Adrenal gland (tissue), 12 donors: ENCODE results near the gene GTPBP1. TPM values are rescaled to one million over a fixed set of nuclear protein-coding genes. Genes with fewer than 3 reads are reported as not detected.

Experiments
- DNase-seq, 7 donors: peaks; one replicate each; pipeline ENCODE4 v3.0.0-alpha.2; 2019 to 2020
- H3K27ac ChIP-seq, 5 donors: fragments of 200-600 bp; sonication (generic) in 4 of 5; 1 replicate in 3 of 5; 2 replicates in 2 of 5; pipeline versions ENCODE4 v1.5.1 to v1.8.0; 2016 to 2020; ENCODE audit warnings: mild to moderate bottlenecking in 1 of 5
- H3K27me3 ChIP-seq: fragments of 200-600 bp; 2 replicates; pipeline ENCODE4 v1.8.0; 2021
- H3K36me3 ChIP-seq, 2 donors: fragments of 200-600 bp; replicated peaks in 1 of 2; 1 replicate in 1 of 2; 2 replicates in 1 of 2; pipeline versions ENCODE4 v1.5.1 to v1.8.0; 2018 to 2022
- H3K4me1 ChIP-seq, 2 donors: fragments of 200-600 bp; replicated peaks in 1 of 2; 1 replicate in 1 of 2; 2 replicates in 1 of 2; pipeline versions ENCODE4 v1.5.1 to v1.8.0; 2018 to 2021
- H3K4me3 ChIP-seq, 4 donors: fragments of 200-600 bp; sonication (generic) in 3 of 4; one replicate each; pipeline ENCODE4 v1.5.1; 2016 to 2018
- H3K9me3 ChIP-seq, 3 donors: fragments of 200-600 bp; sonication (generic) in 1 of 3; replicated peaks in 1 of 3; 1 replicate in 2 of 3; 2 replicates in 1 of 3; pipeline versions ENCODE4 v1.5.1 to v1.8.0; 2016 to 2021
- POLR2A ChIP-seq, 2 donors: fragments of 450-650 bp; IDR thresholded peaks; one replicate each; pipeline ENCODE4 v1.6.1; 2017; ENCODE audit warnings: antibody characterized with exemption in 2 of 2, mild to moderate bottlenecking in 2 of 2, moderate library complexity in 1 of 2
- WGBS, 4 donors: extraction: QIAGEN DNeasy Blood & Tissue Kit in 2 of 4; methylation state at CpG; one replicate each; pipeline versions ENCODE4 v1.1.5 to v1.1.7; 2013 to 2017; 5-methylcytosine and 5-hydroxymethylcytosine counted together
- intact Hi-C, 2 donors: fragments of 100-400 bp; cut with DNase I; formaldehyde crosslinking; loops; one replicate each; pipeline versions ENCODE4 v1.14.1 to v1.15.0; 2022 to 2023
- polyA plus RNA-seq, 3 donors: library from polyadenylated mRNA; stranded (reverse); fragments of 200-250 nt in 2 of 3; fragments of 350-450 nt in 1 of 3; fragmentation: Illumina TruSeq in 1 of 3; extraction: RNeasy Lipid Tissue Mini Kit (QIAGEN cat#74804) in 1 of 3; gene quantifications; one replicate each; pipeline ENCODE4 v1.2.3, GENCODE V29; 2013 to 2014
- total RNA-seq, 9 donors: library from RNA; depleted of rRNA in 4 of 9; stranded (reverse); fragments of >200 nt in 4 of 9; fragments of 120-200 nt in 1 of 9; fragmentation: NEBNext Ultra II Directional in 1 of 9; extraction: Animal tissue kit (Norgen Biotek cat#: 25700) in 1 of 9; gene quantifications; one replicate each; pipeline versions ENCODE4 v1.1.0 to v1.2.4, GENCODE V29; 2013 to 2023
- TF ChIP-seq, protein P1 (sequence below), 6 experiments: fragments of 450-650 bp in 4 of 6; fragments of 200-600 bp in 2 of 6; sonication (generic) in 1 of 6; IDR thresholded peaks; 1 replicate in 5 of 6; 2 replicates in 1 of 6; pipeline versions ENCODE4 v1.5.1 to v1.8.0; 2016 to 2021; ENCODE audit warnings: antibody characterized with exemption in 6 of 6, mild to moderate bottlenecking in 2 of 6, moderate library complexity in 1 of 6
- donor health status: healthy with polysubstance abuse.
- donor health status: Bipolar disorder and iron deficiency.
- donor health status: DM: yes; HTN: yes; CAD: no.
- donor health status: DM: no; HTN: no; CAD: no.
- donor health status: DM: no; HTN: no; CAD: no.
- donor health status: DM: yes; HTN: yes; CAD: no.

The GTPBP1 gene
- total and polyA plus RNA-seq, 12 donors: 14.0 to 56.9 (median 37.0) TPM

DNA sequence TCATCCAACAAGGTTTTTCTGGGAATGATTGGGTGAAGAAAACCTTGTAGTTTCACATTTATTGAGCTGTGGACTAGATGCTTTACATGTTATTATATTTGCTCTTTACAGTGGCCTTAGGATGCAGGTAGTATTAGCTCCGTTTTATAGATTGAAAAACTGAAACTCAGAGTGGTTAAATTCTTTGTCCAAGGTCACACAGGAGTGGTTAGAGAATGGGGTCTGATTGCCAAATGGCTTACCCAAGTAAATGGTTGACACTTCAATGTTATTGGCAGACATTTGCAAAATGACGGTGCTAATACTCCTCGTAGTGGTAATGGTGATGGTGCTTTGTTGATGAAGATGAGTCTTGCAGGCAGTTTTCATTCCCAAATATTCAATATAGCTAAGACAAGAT lies 2.2 kb downstream of the GTPBP1 start:
- intact Hi-C loops: no loop called here
- peaks cover 15 to 32% of the 10 kb centered on the region in 2 donors for H3K4me1 ChIP-seq
- WGBS, 4 donors: 54 to 80% (median 69%) methylated on average over 3 of the region's 3 CpGs

DNA sequence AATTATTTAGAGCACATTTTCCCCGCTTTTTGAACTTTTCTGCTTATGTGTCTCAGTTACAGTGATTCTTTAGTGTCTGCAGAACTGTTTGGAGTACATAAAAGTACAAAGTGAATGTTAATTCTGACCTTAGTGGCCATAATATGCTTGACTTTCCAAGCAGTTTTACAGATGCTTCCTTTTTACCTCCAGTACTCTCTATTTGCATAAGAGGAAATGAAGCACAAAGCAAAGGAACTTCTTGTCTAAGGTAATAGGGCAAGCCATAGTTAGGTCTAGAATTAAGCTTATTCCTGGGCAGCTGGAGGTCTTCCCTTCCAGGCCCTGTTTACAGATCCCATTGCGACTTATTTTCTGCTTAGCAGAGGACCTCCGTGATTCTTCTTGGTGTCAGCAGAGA lies 3.6 kb downstream of the GTPBP1 start:
- intact Hi-C loops: no loop called here
- H3K27me3 ChIP-seq: no peaks in the 10 kb centered on the region
- H3K9me3 ChIP-seq: no peaks in the 10 kb centered on the region
- no peak for TF ChIP-seq POLR2A (IDR thresholded peaks at IDR 0.05)
- TF ChIP-seq, protein P1, sequence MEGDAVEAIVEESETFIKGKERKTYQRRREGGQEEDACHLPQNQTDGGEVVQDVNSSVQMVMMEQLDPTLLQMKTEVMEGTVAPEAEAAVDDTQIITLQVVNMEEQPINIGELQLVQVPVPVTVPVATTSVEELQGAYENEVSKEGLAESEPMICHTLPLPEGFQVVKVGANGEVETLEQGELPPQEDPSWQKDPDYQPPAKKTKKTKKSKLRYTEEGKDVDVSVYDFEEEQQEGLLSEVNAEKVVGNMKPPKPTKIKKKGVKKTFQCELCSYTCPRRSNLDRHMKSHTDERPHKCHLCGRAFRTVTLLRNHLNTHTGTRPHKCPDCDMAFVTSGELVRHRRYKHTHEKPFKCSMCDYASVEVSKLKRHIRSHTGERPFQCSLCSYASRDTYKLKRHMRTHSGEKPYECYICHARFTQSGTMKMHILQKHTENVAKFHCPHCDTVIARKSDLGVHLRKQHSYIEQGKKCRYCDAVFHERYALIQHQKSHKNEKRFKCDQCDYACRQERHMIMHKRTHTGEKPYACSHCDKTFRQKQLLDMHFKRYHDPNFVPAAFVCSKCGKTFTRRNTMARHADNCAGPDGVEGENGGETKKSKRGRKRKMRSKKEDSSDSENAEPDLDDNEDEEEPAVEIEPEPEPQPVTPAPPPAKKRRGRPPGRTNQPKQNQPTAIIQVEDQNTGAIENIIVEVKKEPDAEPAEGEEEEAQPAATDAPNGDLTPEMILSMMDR (IDR thresholded peaks at IDR 0.05): no peak
- WGBS, 4 donors: 72 to 89% (median 87%) methylated on average over 3 of the region's 3 CpGs
- H3K4me3 ChIP-seq: no peak overlapping the region
- no peak overlapping the region for H3K27ac ChIP-seq
- peaks cover 15 to 32% of the 10 kb centered on the region in 2 donors for H3K4me1 ChIP-seq
- no peaks in the 10 kb centered on the region for H3K36me3 ChIP-seq
- no peak for DNase-seq

More for the DNA sequence above, 2.2 kb downstream of the GTPBP1 start:
- no peaks in the 10 kb centered on the region for H3K27me3 ChIP-seq
- no peak overlapping the region for H3K27ac ChIP-seq
- no peaks in the 10 kb centered on the region for H3K36me3 ChIP-seq
- H3K4me3 ChIP-seq: no peak overlapping the region
- TF ChIP-seq POLR2A (IDR thresholded peaks at IDR 0.05): no peak
- TF ChIP-seq, protein P1 (IDR thresholded peaks at IDR 0.05): no peak
- no peak for DNase-seq
- no peaks in the 10 kb centered on the region for H3K9me3 ChIP-seq

DNA sequence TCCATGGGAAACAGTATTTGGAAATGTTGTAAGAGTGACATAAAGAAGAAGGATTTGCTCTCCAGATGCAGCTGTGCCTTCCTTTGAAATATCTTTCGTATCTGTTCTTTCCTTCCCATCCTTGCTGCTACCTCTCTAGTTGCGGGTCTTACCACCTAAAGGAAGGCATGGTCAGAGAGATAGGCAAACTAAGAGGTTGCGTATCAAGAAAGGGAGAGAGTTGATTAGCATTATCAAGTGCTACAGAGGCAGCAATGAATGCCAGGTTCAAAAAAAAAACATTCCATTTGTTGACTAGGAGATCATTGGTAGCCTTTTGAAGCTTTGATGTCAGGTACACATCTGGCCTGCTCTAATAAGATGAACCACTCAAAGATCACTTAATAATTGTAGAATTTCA lies 4.6 kb downstream of the GTPBP1 start:
- WGBS, 4 donors: 94 to 100% (median 95%) methylated on average over 3 of the region's 3 CpGs
- no peak overlapping the region for H3K27ac ChIP-seq
- H3K4me1 ChIP-seq: peaks cover 9 to 33% of the 10 kb centered on the region in 2 donors
- intact Hi-C loops: no loop called here
- H3K9me3 ChIP-seq: no peaks in the 10 kb centered on the region
- no peaks in the 10 kb centered on the region for H3K27me3 ChIP-seq
- TF ChIP-seq, protein P1 (IDR thresholded peaks at IDR 0.05): no peak
- no peak for TF ChIP-seq POLR2A (IDR thresholded peaks at IDR 0.05)
- no peak overlapping the region for H3K4me3 ChIP-seq
- DNase-seq: no peak
- no peaks in the 10 kb centered on the region for H3K36me3 ChIP-seq

DNA sequence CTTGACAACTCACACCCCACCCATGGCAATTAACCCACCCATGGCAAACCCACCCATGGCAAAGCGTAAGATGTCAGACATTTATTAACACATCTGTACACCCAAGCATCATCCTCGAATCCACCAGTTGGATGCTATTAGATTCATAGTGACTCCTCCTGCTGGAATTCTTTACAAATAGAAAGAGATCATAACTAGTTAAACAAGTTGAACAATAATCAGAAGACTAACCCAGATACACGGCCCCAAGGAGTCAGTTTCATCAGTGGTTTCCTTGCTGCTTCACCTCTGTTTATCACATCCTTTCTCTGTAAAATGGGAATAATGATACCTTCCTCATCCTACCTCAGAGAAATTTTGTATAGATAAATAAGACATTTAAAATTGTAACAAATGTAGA lies 5.1 kb downstream of the GTPBP1 start:
- Histone ChIP-seq H3K27ac (no peak overlapping the region), H3K36me3 (peaks cover 0 to 2% of the 10 kb centered on the region in 2 donors), H3K9me3 (no peaks in the 10 kb centered on the region), H3K4me3 (no peak overlapping the region), H3K4me1 (peaks cover 9 to 35% of the 10 kb centered on the region in 2 donors), H3K27me3 (no peaks in the 10 kb centered on the region)
- DNase-seq: no peak
- WGBS, 4 donors: 82 to 93% (median 85%) methylated on average over 3 of the region's 3 CpGs
- intact Hi-C loops: no loop called here
- TF ChIP-seq, protein P1 (IDR thresholded peaks at IDR 0.05): no peak
- no peak for TF ChIP-seq POLR2A (IDR thresholded peaks at IDR 0.05)
